HG02938 (cell line): Measurements from ENCODE around the gene CDH8.
"Not testable (repeated sequence)": the region's sequence is repeated elsewhere in the genome, so short reads cannot be mapped to it uniquely, and the experiment has no call there.

Experiments used
- ATAC-seq: cut with Tn5 transposase; IDR thresholded peaks from one replicate; pipeline ENCODE4 v1.9.1; 2021; ENCODE audit warnings: mild to moderate bottlenecking, moderate library complexity; ENCODE audit not compliant: unreplicated experiment

The CDH8 gene

DNA sequence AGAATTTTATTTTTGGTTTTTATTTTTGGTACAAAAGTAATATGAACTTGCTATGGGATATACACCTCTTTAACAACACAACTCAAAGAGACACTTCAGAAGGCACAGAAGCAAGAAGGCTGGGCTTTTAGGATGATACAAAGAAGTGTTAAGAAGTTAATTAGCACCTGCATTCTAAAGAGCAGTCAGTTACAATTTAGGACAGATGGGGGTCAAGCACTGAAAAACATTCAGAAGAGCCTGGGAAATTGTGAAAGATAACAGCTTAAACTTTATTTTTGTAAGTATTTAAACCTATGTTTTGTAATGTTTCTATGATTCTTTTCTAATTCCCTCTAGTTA, 163.5 kb downstream of the CDH8 start:
- ATAC-seq: no peak

- ATAC-seq: no peak
These were observed 164.1 kb downstream of the CDH8 start for GRCh38 chr16:61871837-61872777.

DNA sequence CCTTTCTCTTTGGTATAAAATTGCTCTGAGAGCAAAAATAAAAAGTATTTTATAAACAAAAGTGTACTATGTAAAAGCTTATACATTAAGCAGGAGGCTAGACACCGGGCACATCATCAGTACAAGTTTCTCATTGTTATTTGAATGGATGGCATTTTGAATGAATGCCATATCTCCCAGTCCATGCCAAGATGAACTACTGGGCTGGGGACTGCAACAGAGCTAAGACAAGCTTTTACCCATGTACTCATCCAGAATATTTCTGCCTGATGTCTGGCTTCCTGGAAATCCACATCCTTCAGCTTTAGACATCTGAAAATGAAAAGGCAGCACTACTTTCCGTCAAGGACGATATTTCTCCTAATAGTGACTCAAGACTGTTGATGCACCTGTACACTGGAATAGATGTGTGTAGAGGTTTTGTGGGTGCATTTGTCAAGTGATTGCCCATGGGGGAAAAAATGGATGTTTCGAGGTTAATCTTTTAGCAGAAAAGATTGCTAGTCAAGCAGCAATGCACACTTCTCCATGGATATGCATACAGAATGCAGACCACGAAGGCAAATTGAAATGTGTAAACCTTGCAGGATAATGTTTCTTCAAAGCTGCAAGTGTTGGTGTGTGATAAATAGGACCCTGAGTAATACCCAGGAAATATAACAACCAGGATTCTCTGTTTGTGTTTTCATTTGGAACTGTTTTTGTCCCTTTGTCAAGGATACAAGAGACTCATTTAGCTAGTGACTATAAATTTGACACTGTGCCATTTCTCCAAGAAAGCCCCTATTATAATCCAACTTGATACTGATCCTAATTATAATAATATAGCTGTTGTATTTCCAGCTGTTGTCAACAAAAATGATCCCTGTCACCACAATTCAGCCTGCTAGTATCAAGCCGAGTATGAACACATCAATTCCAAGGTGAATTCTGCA, 173.8 kb downstream of the CDH8 start:
- no peak for ATAC-seq

- no peak for ATAC-seq
These were observed 177.2 kb downstream of the CDH8 start for GRCh38 chr16:61858988-61859387.

GRCh38 chr16:61842666-61843065, 193.6 kb downstream of the CDH8 start:
- ATAC-seq: no peak

DNA sequence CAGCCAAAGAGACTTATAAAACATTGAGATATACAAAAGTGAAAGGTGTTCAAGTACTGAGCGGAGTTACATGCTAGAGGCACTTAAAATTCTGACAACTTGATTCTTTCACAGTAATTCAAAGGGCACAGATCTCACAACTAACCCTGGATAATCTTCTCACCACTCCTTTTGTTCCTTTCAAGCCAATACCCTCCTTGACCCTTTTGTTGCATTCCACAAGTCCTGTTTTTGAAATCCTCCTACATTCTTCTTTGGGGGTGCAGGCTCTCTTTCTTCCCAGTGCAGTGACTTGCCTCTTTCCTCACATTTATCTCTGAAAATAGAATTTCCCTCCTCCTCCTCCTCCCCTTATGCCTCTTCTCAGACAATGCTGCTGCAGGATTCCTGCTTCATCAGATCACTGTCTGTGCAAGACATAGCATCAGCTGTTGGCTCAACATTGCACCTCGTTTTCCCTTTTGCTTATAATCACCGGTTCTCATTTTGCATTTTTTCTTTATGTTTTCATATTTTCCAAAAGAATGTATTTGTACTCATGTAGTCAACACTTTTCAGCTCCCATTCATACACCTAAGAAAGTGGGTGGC, 199.3 kb downstream of the CDH8 start:
- ATAC-seq: no peak

GRCh38 chr16:61834082-61834481, 202.2 kb downstream of the CDH8 start:
- ATAC-seq: no peak

GRCh38 chr16:61831351-61831917, 204.8 kb downstream of the CDH8 start:
- ATAC-seq: no peak

- no peak for ATAC-seq
These were observed 206.6 kb downstream of the CDH8 start for GRCh38 chr16:61829631-61830030.

DNA sequence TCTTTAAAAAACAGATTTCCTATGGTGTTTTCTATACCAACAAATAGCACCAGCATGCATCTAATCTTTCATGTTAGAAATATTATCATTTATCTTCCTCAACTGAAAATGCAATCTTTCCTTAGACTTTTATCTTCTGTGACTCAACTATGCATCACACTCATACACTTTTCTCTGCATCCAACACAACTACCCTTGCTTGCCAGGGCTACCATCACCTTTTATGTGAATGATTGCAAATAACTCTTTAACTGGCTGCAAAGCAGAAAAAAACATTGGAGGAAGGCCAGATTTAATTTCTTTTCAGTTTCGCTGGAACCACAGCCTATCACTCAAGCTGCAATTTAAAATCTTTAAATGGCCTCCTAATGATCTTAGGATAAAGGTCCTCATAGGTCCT, 212.9 kb downstream of the CDH8 start:
- no peak for ATAC-seq

DNA sequence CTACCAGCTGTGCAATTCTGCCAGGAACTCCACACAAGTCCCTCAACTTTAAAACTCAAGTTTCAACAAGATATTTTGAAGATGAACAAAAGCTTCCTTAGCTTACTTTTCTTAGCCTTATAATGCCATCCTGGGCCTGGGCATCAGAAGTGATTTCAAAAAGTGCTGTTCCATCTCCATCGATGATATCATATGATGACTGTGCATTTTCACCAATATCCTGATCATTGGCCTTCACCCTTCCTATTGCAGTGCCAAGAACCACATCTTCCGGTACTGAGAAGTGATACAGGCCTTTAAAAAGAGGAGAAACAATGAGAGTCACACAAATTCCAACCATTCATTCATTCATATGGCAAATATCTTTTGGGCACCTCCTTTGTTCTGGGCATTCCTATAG, 215.4 kb downstream of the CDH8 start:
- no peak for ATAC-seq

DNA sequence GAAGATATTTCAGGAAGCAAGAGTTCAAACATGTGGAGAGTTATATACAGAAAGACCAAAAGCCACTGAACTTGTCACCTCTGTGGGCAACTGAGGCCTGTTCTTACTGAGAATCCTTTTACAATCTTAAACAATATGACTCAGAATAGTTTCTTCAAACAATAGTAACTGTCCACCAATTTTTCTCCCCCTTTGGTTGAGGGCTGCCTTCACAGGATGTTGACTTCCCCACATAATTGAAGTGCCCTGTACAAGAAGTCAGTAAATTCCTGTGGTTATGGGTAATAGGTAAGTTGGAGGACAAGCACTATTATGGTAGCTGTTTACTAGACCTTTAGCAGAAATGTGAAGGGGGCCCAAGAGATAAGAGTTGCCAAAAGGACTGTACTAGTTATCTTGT, 215.8 kb downstream of the CDH8 start:
- ATAC-seq: no peak

DNA sequence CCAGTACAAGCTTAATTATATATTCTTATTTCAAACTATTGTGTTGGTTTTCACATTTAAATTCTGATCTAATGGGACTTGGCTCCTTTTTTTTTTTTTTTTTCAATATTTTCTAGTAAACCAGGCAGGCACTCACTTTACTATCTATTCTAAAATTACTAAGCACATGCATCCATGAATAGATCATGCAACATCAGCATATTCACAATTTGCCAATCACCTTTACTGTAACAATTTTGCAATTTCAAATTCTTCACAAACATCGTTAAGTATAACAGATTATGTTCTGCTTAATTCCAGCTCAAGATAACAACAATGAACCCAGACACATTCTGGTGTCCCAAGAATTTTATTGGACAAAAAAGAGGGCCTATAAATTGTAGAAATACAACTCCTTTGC, 217.4 kb downstream of the CDH8 start:
- ATAC-seq: no peak

DNA sequence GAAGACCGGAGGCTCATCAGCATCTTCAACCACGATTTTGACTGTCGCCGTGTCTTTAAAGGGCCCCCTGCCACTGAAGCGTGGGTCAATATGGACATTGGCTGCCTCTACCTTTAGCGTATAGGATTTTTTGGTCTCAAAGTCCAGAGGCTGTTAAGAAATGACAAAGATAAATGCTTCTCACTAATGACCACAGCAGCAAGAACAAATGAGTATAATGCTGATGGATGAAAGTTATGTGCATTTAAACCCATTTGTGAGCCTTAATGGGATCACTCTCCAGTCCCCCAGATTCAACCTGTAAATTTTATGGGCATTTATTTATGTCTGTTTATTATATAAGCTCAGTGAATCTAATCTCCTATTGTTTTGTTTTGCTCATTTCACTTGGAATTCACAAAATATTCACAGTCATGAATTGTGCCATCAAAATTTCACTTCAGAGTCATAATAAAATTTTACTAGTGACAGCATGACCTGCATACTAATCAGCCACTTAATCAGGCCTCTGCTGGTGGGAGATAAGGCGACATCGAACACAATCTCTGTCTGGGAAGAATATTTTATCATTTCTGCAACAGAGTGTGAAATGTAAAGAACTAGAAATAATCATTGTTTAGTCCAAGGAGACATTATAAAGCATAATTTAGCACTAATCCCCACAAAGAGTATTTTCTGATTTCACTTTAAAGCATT, 218.5 kb downstream of the CDH8 start:
- ATAC-seq: no peak

DNA sequence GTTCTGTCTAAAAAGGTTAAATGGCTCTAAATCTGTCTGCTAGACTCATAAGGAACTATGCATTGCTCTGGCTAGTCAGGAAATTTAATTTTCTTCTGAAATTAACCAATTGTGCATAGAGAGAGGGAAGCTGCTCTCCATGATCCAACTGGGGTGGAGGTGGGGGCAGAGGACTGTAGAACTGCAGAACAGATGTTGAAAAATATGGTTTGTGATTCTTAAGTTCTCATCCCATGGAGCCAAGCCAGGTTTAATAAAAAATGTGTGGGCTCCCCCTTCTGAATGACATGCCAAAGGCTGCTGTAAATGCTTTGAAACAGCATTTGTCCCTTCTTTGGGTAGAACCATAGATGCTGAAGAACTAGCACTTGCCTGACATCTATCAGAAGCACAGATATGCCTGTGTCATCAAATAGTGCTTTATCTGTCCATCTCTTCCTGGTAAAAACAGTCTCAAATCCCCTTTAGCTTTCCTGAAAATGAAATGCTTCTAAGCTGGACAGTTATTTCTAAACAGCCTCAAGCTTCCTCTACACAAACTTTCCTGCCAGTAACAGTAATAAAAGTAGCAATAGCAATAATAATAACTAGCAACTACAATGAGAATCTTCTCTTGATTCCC, 221.4 kb downstream of the CDH8 start:
- no peak for ATAC-seq

DNA sequence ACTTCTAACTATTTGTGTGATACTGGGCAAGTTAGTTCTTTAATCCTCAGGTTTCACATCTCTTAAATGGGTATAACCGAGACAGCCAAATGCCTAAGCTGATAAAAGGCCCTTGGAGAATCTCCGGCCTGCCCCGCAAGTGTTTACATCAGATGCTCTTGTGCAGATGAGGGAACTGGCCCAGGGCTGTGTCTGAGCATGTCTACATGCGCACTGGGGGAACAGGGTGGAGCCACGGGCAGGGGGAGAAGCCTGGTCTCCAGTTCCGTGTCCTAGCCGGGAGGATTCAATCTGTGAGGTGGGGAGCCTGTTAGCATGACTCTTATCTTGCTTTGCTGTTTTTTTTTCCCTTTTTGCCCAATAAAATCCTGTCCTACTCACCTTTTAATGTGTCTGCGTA, 222.9 kb downstream of the CDH8 start:
- no peak for ATAC-seq

- ATAC-seq: no peak
These were observed 224.0 kb downstream of the CDH8 start for GRCh38 chr16:61812251-61812650.

GRCh38 chr16:61807551-61807950, 228.7 kb downstream of the CDH8 start:
- no peak for ATAC-seq

GRCh38 chr16:61801217-61801616, 235.0 kb downstream of the CDH8 start:
- not testable (repeated sequence) for ATAC-seq

DNA sequence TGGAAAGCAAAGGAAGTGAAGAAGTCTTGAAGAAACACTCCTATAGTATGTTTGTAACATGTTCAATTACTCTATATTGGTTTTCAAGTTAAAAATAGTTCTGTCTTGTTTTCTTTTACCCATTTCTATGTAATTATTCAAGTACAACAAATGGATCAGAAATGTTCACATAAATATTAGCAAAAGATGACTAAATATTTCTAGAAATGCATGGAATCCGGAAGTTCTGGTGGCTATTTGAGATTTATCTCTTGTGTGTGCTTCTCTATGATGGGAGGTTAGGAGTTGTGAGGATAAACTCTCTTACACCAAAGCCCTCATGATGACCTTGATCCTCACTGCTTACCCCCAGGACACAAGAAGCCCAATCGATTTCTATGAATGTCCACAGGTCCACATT, 237.5 kb downstream of the CDH8 start:
- no peak for ATAC-seq
